GM19397 (cell line): ENCODE results near the gene MYH11.

Source experiments
- ATAC-seq: cut with Tn5 transposase; IDR thresholded peaks from one replicate; pipeline ENCODE4 v1.9.1; 2021; ENCODE audit warnings: mild to moderate bottlenecking, moderate library complexity; ENCODE audit not compliant: unreplicated experiment

The MYH11 gene

GRCh38 chr16:15856901-15857698 lies at the start of gene MYH11:
MYH11 (minus strand) TSS chr16:15857028; CDS start chr16:15838252, 18,776 bp downstream.
- ATAC-seq = no peak

GRCh38 chr16:15906439-15906838 lies 49.6 kb upstream of the MYH11 start:
- no peak for ATAC-seq

GRCh38 chr16:15903960-15904359 lies 47.1 kb upstream of the MYH11 start:
- no peak for ATAC-seq

- ATAC-seq = no peak
Observed at GRCh38 chr16:15900901-15901500, 44.2 kb upstream of the MYH11 start.

GRCh38 chr16:15900357-15900756 lies 43.5 kb upstream of the MYH11 start:
- no peak for ATAC-seq

GRCh38 chr16:15899538-15900100 lies 42.8 kb upstream of the MYH11 start:
- no peak for ATAC-seq

GRCh38 chr16:15898654-15899053 lies 41.8 kb upstream of the MYH11 start:
- no peak for ATAC-seq

- ATAC-seq = no peak
Observed at GRCh38 chr16:15897834-15898254, 41.0 kb upstream of the MYH11 start.

GRCh38 chr16:15897121-15897780 lies 40.4 kb upstream of the MYH11 start:
- ATAC-seq = no peak

- ATAC-seq = no peak
Observed at GRCh38 chr16:15894571-15895374, 37.9 kb upstream of the MYH11 start.

GRCh38 chr16:15891508-15891907 lies 34.7 kb upstream of the MYH11 start:
- ATAC-seq = no peak

GRCh38 chr16:15888072-15888976 lies 31.5 kb upstream of the MYH11 start, which contains the start of gene CEP20:
CEP20 (minus strand) TSS chr16:15888603; CDS start chr16:15888585, 18 bp downstream.
- ATAC-seq = peak; percentile 95

GRCh38 chr16:15887283-15887682 lies 30.5 kb upstream of the MYH11 start:
- ATAC-seq = no peak

- no peak for ATAC-seq
Observed at GRCh38 chr16:15886078-15886477, 29.2 kb upstream of the MYH11 start.

GRCh38 chr16:15885560-15886001 lies 28.8 kb upstream of the MYH11 start:
- ATAC-seq = no peak

GRCh38 chr16:15882563-15882962 lies 25.7 kb upstream of the MYH11 start:
- ATAC-seq = no peak

GRCh38 chr16:15881794-15882379 lies 25.1 kb upstream of the MYH11 start:
- no peak for ATAC-seq

- ATAC-seq = no peak
Observed at GRCh38 chr16:15880434-15881308, 23.8 kb upstream of the MYH11 start.
